T follicular helper cell (primary cell): ENCODE data around the gene AGPAT3.

Source experiments
- DNase-seq: peaks from one replicate; pipeline ENCODE4 v3.0.0-alpha.2; 2020; ENCODE audit warnings: low read depth

AGPAT3 gene

DNA sequence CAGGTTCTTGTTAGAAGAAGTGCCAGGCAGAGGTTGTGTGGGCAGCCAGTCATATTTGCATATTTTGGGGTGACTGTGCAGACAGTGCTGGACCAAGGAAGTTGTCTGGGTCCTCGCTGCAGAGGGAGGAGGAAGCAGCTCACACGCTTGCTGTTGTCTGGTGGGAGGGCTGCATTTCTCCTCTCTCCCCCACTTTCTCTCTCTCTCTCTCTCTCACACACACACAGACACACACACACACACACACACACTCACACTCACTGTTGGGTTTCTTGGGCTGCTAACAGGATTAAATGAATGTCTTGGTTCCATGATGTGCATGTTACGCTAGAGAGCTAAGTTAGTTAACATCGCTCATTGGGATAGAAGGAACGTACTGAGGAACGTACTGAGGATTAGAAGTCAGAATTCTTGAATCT lies 72.9 kb downstream of the AGPAT3 start:
- no peak for DNase-seq

DNA sequence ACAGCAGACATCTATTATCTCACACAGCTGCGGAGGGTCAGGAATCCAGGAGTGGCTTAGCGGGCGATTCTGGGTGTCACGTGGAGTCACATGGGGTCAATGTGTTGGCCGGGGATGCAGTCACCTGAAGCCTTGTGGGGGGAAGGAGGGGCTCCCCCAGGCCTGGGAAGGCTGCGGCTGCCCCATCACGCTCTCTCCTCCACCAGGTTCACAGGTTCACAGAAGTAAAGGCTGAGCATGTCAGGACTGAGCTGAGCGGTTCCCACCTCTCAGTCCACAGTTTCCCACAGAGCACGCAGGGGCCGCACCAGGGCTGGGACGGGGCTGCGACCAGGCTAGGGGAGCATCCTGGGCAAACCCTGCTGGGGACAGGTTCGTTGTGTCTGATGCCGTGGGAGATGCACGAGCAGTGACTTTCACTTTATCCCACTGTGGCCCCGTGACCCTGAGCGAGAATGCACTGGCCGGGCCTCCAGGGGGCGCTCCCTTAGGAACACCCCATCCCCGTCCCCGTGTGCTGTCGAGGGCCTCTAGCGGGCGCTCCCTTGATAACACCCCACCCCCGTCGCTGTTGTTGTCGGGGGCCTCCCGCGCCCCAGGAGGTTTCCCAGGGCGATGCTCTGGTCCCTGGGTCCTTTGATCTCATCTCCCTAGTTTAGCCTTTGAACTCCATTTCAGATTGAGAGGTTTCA lies 73.9 kb downstream of the AGPAT3 start:
- DNase-seq, result peak; percentile 87

DNA sequence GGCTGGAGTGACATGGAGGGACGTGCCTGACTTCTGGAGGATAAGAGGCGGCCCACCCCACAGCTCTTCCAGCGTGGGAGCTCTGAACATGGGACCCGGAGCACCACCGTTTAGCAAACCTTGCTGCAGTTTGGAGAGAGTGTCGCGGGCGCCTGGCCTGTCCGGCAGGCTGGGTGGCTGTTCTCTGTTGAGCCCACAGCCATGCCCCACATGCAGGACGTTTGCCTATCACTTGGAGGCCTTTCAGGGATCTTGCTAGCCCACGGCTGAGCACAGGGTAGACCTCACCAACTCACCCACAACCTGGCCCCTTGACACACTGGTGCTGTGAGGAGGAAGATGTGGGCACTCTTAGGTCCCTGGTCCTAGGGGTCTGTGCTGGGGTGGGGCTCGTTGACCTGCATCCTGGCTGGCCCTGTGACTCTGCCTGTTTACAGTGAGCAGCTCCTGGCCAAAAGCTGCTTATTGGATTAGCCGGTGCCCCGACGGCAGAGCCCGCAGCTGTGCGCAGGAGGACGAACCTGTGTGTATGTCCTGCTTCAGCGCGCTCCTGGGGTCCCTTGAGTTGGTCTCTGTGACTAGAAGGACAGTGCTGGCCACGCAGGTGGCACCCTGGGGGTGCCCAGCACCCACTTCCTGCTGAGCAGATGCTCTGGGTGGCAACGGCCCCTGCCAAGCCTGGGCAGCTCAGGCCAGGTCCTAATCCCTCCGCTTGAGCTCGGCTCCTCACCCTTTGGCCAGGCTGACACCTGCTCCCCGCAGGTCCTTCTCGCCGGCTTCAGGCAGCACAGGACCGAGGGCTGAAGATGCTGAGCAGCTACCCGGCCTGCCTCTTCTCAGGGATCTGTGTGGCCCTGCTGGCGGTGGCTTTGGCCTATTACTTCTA lies 74.7 kb downstream of the AGPAT3 start:
- DNase-seq, result no peak

DNA sequence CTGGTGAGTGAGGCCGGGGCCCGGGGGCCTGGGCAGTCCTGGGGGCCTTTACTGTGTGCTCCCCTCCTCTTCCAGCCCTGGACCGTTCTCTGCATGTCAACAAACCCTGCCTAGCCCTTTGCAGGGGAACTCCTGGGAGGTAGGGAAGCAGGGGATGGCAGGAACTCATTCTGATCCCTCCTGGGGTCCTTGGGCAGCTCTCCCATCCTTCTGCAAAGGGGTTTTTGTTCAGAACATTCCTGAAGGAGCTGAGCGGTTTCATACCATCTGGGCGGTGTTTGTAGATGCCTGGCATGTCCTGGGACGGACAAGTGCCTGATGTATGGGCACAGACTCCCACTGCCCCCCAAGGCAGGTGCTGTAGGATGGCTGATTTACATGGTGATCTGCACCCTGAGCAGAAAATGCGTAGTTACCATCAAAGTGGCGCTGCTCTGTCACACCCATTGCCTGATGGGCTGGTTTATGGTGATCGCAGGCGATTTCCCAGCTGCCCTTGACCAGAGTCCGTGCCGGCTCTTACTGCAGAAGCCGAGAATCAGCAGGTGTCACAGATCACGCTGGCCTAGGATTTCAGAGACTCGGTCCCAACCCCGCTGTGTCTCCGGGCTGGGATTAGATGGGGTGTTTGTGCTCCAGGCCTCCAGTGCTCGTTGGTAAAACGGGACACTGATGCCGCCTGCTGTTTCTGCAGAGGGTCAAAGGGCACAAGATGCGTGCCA lies 75.5 kb downstream of the AGPAT3 start:
- DNase-seq, result no peak

DNA sequence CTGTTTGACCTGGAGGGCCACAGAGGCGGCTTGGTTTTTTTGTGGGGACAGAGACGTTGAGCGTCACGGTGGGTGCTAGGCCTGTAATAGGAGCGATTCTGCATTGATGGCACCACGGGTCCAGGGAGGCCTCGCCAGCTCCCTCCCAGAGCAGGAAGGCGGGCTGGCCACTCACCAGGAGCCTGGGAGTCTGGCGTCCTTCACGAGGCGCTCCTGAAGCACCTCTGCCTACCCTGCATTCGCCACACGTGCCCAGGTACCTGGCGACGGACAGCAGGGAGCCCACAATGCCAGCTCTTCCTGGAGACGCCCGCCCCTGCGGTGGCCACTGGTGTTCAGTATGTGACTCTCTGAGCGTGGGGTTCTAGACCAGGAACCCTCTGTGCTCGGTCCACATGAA lies 77.2 kb downstream of the AGPAT3 start:
- DNase-seq, result no peak

DNA sequence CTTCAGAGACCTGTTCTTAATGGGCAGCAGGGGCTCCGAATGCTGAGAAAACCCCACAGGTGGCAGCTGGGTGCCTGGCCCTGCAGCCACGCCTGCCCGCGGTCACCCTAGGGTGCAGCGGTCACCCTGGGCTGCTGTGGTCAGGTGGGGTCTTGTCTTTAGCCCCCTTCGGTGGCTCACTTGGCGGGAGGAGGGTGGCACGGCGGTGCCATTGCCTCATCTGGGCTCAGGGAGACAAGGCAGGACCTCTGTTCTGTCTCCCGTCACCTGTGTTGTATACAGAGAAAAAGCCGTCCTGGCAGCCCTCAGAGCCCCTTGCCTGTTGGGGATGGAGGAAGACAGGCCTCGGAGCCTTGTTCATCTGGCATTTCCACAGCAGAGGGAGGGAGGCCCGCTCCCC lies 77.6 kb downstream of the AGPAT3 start:
- no peak for DNase-seq

DNA sequence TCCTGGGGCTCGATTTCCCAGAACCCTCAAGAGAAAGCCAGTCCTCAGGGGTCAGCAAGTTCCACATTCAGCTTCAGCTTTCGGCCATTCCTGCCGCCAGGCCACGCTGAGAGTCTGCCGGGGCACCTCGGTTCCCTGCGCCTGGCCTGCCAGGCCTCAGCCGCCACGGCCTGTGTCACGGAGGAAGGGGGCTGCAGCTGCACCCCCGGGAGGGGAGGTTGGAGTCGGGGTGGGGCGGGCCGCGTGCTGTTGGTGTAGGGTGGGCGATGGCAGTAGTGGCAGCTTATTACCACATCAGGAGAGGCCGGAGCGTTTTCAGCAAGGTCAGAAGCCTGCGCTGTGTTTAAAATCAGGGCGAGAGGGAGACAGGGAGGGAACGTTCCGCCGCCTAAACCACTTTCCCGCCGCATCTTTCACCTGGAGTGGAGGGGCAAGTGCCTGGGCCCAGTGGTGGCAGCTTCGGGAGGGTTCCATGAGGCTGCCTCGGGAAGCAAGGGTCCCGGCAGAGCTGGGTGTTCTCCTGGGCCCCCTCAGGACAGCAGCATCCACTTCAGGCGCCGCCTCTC lies 78.6 kb downstream of the AGPAT3 start:
- DNase-seq, result no peak

DNA sequence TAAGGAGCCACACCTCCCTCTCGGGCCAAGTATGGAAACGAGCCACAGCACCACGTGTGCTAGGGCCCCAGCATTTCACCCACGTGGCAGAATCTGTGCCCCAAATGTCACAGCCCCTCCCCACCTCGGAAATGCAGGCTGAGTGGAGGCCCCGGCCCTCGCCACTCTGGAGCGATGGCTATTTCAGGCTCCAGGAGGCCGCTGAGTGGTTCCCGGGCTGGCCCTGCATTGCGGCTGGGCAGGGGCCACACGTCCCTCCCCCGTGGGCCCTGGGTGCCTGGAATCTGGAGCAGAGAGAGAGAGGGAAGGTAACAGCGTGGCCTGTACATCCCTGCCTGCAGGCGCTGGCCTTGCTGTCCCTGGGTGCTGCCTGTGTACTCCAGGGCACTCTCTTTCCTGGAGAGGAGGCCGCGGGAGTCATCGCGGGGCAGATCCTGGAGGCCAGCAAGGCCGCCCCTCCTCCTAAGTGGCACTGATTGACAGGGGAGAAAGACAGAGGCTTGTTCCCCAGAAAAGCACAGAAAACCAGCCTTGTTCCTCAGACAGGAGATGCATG lies 79.1 kb downstream of the AGPAT3 start:
- no peak for DNase-seq

DNA sequence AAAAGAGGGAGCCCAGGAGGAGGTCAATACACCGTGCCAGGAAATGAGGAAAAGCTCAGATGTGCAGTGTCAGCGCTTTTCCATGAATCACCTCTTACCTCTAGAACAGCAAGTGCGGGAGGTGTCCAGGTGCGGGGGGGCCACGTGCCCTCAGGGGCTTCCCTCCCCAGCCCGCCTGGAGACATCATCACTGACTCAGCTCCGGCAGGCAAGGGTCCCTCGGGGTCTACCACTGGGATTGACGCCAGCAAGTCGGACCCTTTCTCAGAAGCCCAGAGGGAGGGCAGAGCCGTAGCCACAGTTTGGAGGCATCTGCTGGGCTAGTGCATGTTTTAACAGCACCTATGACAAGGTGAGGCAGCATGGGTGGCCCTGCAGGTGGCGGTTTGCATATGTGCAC lies 79.7 kb downstream of the AGPAT3 start:
- no peak for DNase-seq

DNA sequence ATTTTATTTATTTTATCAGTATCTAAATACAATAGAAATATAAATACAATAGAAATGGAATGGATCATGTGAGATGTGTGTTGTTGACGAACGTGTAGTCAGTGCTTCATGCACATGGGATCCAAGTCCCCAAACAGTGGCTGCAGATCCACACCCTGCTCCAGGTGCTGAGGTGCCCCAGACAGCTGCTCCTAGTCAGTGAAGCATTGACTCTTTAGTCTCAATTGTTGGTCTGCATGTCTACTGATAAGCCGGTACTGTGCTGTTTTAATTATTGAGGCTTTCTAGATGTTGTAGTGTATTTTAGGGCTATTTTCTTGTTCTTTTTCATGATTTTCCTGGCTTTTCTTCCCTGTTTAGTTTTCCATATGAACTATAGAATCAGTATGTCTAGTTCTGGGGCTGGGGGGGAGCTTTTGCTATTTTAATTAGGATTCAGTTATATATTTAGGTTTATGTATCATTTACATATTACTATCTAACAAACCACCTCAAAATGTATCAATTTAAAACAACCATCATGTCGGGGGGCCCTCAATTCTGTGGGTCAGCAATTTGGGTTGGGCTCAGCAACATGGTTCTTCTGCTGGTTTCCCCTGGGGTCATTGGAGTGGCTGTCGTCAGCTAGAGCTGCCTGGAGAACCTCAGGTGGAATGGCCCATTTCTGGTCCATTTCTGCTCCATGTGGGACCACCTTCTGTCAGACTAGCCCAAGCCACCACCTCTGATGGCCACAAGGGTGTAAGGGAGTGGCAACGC lies 83.9 kb downstream of the AGPAT3 start:
- no peak for DNase-seq

DNA sequence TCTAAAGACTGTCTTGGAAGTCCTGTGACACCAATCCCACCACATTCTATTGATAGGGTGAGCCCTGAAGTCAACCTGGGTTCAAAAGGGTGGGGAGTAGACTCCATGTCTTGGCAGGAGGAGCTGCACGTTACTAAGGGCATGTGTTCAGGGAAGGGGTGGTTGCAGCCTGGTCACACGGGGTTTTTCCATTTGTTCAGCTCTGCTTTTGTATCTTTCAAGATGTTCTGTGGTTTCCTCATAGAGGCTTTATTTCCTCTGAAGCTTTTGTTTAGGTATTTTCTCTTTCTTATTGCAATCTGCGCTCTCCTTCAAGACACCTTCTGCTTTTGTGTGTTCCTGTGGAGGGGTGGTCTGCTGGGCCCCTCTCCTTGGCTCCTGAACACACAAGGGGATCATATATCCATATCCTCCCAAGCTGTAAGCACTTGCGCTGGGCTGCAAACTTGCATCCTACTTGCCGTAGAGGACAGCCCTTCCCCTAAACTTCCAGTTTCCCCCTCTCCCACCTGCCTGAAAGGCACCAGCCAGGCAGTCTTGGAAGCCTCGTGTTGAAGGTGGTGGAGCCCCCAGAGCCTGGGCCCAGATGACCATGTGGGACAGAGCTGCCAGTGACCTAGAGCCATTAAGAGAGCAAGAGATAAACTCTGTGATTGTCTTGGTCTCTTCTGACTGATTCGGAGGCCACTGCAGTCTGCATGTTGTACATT lies 84.6 kb downstream of the AGPAT3 start:
- DNase-seq, result no peak

DNA sequence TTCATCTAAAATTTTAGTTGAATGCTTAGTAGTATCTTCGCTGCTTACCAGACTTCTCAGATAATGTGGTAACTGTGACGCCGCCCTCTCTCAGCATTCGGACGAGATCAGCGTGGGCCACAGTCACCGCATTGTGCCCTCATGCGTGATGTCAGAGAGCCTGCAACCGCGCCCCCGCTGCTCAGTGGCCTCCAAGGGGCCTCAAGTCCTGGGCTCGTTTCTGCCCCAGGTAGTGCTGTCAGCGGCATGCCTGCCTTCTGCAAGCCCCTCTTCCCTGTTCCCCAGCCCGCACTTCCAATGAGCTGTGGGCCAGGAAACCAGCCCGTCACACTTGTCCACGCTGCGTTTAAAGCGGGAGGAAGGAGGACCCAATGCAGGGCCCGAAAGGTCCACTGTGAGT lies 85.5 kb downstream of the AGPAT3 start:
- no peak for DNase-seq

DNA sequence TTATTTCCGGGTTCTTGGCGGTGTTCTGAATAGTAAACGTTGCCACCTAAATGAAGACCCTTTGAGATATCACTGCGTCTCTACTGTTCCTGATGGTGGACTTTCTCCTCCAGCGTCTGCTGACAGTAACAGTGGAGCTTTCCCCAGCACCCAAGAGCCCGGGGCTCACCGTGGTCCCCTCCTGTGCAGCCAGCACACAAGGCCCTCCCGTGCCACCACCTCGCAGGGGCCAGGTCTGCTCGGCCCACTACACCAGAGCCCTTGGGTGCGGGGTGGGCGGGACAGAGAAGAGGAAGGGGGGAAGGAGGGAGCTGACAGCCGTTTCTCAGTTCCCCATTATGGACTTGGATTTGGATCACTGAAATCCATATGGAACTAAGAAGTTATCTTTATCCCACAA lies 85.9 kb downstream of the AGPAT3 start:
- DNase-seq, result no peak

DNA sequence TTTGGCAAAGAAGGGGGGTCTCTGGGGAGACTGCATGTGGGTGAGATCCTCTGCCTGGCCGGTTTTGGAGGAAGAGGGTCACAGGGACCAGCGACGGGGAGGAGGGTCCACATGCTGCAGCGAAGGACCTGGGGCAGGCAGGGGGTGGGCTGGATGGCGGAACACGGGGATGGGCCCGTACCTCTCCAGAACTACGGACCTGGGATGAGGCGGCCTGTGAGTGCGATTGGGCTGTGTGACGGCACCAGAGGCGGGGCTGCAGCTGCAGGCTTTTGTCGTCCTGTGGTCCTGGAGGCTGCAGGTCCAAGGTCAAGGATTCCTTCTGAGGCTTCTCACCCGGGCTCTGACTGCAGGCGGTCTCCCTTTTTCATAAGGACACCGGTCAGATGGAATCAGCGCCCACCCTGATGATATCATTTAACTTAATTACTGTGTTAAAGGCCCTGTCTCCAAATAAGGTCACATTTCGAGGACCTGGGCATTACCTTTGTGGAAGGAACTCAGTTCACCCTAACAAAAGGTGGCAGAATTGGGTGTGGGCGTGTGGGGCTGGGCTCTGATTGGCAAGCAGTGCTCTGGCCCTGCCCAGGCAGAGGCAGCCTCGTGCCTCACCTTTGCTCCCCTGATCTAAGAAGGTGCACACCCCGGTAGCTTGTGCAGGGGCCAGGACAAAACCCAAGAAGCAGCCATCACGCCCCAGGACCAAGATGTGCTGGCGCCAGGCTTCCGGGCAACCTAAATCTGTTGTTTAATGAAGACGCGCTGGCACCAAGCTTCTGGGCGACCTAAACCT lies 87.1 kb downstream of the AGPAT3 start:
- no peak for DNase-seq

DNA sequence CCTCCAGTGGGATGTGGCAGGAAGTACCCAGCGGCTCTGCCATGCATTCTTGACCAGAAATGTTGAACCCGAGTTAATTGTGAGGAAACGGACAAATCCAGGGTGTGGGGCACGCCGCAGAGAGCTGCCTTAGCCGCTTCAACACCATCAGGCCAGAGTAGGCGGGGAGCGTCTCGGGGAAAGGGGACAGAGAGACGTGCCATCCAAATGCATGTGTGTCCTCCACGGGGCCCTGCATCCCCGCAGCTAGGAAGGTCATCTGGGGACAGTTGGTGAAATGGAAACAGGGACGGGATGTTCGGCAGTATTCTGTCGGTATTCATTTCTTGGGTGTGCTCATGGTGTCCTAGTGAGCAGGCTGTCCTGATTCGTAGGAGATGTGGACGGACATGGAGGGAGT lies 88.0 kb downstream of the AGPAT3 start:
- no peak for DNase-seq

DNA sequence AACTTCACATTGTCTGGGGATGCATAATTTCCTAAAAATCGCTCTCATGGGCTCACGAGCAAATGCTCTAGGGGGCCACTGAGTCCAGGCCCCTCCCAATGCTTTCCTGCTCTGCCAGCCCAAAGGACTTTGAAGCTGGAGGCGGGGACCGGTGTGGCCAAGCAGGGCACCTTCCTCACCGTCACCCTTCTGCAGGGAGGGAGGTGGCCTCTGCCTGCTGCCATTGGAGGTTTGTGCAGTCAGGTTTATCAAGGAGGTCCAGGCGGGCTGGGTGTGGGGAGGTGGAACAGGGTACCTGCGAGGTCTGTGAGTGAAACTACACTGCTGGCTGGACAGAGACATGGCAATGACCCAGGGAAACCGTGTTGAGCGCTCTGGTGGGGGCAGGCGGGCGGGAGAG lies 89.0 kb downstream of the AGPAT3 start:
- DNase-seq, result no peak

DNA sequence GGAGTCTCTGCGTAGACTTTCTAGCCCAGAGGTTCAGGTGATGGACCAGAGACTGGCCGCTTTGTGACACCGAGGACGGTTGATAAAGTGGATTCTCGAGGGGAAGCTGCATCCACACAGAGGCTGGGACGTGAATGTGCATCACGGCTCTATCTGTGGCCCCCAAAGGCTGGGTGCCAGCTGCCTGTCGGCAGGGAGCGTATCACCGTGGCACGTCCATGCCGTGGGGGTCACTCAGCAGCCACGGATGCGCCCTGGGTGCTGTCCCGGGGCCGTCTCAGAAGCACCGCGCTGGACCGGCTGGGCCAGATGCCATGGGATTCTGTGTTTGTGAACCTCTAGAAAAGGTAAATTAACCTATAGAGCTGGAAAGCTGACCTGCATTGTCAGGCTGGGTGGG lies 89.9 kb downstream of the AGPAT3 start:
- DNase-seq, result no peak

DNA sequence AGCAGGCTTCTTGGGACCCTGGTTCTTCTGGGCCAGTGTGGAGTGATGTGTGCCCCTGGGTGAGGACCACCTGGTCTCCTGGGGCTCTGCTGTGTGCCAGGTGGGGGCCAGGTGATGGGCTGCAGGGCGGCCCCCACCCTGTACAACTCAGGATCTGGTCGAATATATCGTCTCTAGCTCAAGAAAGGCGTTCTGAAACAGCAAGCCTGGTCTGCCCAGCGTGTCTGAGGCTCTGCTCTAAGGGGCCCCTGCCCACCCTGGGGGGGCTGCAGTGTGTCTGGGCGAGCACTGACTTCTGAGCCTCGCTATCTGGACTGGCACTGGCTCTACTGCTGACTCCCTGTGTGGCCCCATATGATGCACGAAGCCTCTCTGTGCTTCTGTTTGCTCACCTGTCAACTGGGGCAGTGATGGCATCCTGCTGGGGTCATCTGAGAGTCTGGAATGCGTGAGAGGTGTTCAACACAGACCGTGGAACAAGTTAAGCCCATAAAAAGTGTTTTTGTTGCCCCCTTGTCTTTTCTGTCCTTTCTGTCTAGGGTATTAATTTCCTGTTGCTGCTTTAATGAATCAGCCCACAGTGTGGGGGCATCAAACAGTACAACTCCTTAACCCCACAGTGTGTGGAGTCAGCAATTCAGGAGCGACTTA lies 91.1 kb downstream of the AGPAT3 start:
- no peak for DNase-seq

DNA sequence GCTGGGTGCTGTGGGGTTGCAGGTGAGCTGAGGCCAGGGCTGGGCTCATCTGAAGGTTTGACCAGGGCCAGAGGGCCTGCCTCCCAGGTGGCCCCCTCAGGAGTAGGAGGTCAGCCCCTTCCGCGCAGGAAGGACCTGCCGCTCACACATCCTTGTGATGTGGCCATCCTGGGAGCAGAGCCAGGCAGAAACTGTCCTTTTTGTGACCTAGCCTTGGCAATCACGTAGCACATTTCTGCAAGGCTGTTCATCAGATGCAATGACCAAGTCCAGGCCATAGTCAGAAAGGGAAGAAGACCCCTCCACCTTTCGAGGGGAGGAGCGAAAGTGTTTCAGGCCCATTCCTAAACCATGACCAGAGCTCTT lies 91.6 kb downstream of the AGPAT3 start:
- DNase-seq, result no peak
